Stimulated activated naive CD8-positive, alpha-beta T cell treated with anti-CD3 and anti-CD28 coated beads, Interleukin-15, amount 100 ng/mL, for 72 hours (primary cell): Measurements from ENCODE around the gene MS4A6E.
"Not testable (repeated sequence)": the region's sequence is repeated elsewhere in the genome, so short reads cannot be mapped to it uniquely, and the experiment has no call there.

Source experiments
- ATAC-seq: fragments of 150-1000 bp; cut with Tn5 transposase; 2 replicates; pipeline ENCODE4 v1.10.0; 2021; ENCODE audit warnings: mild to moderate bottlenecking, moderate library complexity
- DNase-seq, 2 donors: peaks; one replicate each; pipeline ENCODE4 v3.0.0; 2021 to 2022
- H3K27ac Mint-ChIP-seq, 2 donors: one replicate each; pipeline ENCODE4 v1.8.0; 2022; ENCODE audit warnings: mild to moderate bottlenecking in 2 of 2, mixed read lengths in 2 of 2, moderate library complexity in 2 of 2
- H3K27me3 Mint-ChIP-seq: one replicate; pipeline ENCODE4 v1.8.0; 2022; ENCODE audit warnings: mixed read lengths
- H3K4me1 Mint-ChIP-seq: one replicate; pipeline ENCODE4 v1.8.0; 2022; ENCODE audit warnings: mild to moderate bottlenecking, mixed read lengths
- H3K4me3 Mint-ChIP-seq, 2 donors: one replicate each; pipeline ENCODE4 v1.8.0; 2022; ENCODE audit warnings: mild to moderate bottlenecking in 2 of 2, mixed read lengths in 2 of 2, moderate library complexity in 1 of 2
- H3K9me3 Mint-ChIP-seq, 2 donors: one replicate each; pipeline ENCODE4 v1.8.0; 2022; ENCODE audit warnings: mixed read lengths in 2 of 2

Gene MS4A6E, protein sequence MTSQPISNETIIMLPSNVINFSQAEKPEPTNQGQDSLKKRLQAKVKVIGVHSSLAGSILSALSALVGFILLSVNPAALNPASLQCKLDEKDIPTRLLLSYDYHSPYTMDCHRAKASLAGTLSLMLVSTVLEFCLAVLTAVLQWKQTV

DNA sequence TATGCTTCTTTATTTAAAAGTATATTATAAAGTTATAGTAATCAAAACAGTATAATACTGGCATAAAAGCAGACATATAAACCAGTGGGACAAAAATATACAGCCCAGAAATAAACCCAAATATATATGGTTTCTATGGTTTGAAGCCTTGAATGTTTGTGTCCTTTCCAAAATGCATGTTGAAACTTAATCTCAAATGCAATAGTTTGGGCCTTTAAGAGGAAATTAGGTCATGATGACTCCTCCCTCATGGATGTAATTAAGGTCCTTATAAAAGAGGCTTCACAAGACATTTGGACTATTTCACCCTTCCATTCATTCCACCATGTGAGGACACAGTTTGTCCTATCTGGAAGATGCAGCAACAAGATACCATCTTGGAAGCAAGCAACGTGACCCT lies at the start of gene MS4A6E:
Gene MS4A6E (plus strand): TSS at position 301 of the 400 bp plus-strand sequence. CDS start 7,641 bp downstream, outside the sequence.
- ATAC-seq (no peak), DNase-seq (no peak)
- peaks cover 4 to 9% of the 10 kb centered on the region in 2 donors for H3K9me3 Mint-ChIP-seq
- H3K4me3 Mint-ChIP-seq = no peak within 1 kb of the TSS
- no peak within 1 kb of the TSS for H3K27ac Mint-ChIP-seq
- H3K4me1 Mint-ChIP-seq = no peaks in the 10 kb centered on the region
- H3K27me3 Mint-ChIP-seq = peaks cover 11% of the 10 kb centered on the region

DNA sequence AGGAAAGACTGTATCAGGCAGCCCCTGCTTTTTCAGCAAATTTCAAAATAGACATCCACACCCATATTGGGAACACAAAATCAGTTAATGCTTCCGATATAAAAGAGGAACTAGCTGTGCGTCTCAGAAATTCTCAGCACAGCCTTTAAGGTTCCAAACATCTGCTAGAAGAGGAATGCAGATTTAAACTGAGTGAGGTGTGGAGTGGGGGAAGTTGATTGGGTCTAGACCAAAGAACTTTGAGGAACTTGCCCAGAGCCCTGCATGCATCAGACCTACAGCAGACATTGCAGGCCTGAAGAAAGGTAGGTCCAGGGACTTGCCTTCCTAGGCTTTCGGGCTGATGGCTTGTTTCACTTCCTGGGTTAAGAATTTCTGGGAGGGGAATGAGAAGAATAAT lies 46.6 kb upstream of the MS4A6E start, which contains the start of gene MS4A4A:
Gene MS4A4A (plus strand): TSS at position 255 of the 400 bp plus-strand sequence. CDS start 10 bp downstream, at position 265.
- H3K9me3 Mint-ChIP-seq = no peaks in the 10 kb centered on the region
- no peak for DNase-seq
- no peak within 1 kb of the TSS for H3K4me3 Mint-ChIP-seq
- H3K27ac Mint-ChIP-seq = no peak within 1 kb of the TSS
- no peaks in the 10 kb centered on the region for H3K4me1 Mint-ChIP-seq
- peaks cover 8% of the 10 kb centered on the region for H3K27me3 Mint-ChIP-seq
- no peak for ATAC-seq

GRCh38 chr11:60281485-60281884 lies 45.6 kb upstream of the MS4A6E start:
- no peak for ATAC-seq
- peaks cover 8% of the 10 kb centered on the region for H3K27me3 Mint-ChIP-seq

GRCh38 chr11:60282286-60282685 lies 44.8 kb upstream of the MS4A6E start:
- Mint-ChIP-seq H3K9me3 (no peaks in the 10 kb centered on the region), H3K4me3 (no peak overlapping the region), H3K4me1 (no peaks in the 10 kb centered on the region), H3K27ac (no peak overlapping the region), H3K27me3 (peaks cover 8% of the 10 kb centered on the region)
- DNase-seq (no peak), ATAC-seq (no peak)

More at GRCh38 chr11:60281485-60281884, 45.6 kb upstream of the MS4A6E start:
- Mint-ChIP-seq H3K4me1 (no peaks in the 10 kb centered on the region), H3K4me3 (no peak overlapping the region), H3K9me3 (no peaks in the 10 kb centered on the region), H3K27ac (no peak overlapping the region)
- no peak for DNase-seq

- H3K4me1 Mint-ChIP-seq, H3K9me3 Mint-ChIP-seq, DNase-seq, ATAC-seq, H3K4me3 Mint-ChIP-seq: not testable (repeated sequence)
- peaks cover 18% of the 10 kb centered on the region for H3K27me3 Mint-ChIP-seq
- peak overlapping the region in 1 of 2 donors; percentile 63 for H3K27ac Mint-ChIP-seq
Observed at GRCh38 chr11:60285411-60286126, 41.5 kb upstream of the MS4A6E start.

DNA sequence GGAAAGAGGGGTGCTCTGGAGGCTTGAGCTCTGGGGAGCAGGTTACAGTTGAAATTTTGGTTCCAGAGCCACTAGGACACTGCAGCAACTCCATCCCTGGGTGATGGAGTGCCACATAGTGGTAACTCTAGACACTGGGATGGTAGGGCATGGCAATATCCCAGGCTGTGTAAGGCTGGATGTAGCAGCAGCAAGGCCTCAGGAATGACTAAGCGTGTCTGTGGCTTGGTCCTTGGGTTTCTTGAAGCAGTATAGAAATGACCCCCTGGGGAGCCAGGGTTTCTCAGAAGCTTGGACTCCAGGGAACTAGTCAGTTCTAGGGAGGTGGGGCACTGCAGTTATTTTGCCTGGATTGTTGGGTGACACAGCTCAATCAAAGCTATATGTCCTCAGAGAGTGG lies 38.5 kb upstream of the MS4A6E start:
- no peaks in the 10 kb centered on the region for H3K4me1 Mint-ChIP-seq
- no peak for DNase-seq
- peak; percentile 23 for ATAC-seq

DNA sequence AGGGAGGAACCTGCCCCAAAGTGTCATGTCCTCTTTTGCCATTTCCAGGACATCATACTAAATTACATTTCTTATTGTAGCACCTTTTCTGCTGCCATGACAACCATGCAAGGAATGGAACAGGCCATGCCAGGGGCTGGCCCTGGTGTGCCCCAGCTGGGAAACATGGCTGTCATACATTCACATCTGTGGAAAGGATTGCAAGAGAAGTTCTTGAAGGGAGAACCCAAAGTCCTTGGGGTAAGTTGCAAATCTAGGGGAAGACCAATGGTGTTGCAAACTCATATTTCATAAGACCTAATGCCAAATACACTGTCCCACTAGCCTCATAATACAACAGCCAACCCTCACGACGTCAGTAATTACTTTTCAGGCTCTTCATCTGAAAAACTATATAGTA lies 34.9 kb upstream of the MS4A6E start:
- Mint-ChIP-seq H3K4me3 (no peak overlapping the region), H3K27me3 (peaks cover 28% of the 10 kb centered on the region), H3K9me3 (no peaks in the 10 kb centered on the region), H3K27ac (no peak overlapping the region), H3K4me1 (no peaks in the 10 kb centered on the region)
- ATAC-seq (no peak), DNase-seq (no peak)

More for the DNA sequence above, 38.5 kb upstream of the MS4A6E start:
- Mint-ChIP-seq H3K4me3 (no peak overlapping the region), H3K27ac (no peak overlapping the region), H3K27me3 (peaks cover 14% of the 10 kb centered on the region), H3K9me3 (no peaks in the 10 kb centered on the region)

DNA sequence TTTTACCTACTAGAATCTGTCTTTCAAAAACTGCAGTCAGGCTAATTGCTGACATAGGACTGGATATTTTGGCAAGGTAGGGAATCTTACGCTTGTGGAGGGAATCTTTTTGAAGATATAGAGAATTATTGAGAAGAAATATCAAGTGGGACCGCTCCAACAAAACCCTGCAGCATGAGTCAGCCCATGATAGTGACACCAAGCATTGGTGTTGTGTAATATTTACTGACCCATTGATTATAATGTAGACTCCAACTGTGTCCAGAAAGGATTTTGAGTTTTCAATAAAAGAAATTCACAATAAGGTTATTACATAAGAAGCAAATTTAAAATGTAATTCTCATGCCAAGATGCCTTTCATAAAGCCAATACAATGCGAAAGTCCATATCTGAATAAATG lies 25.9 kb upstream of the MS4A6E start:
- Mint-ChIP-seq H3K27ac (no peak overlapping the region), H3K27me3 (peaks cover 27% of the 10 kb centered on the region), H3K4me3 (no peak overlapping the region), H3K9me3 (no peaks in the 10 kb centered on the region), H3K4me1 (no peaks in the 10 kb centered on the region)
- ATAC-seq = no peak
- DNase-seq = no peak

- H3K27me3 Mint-ChIP-seq = peaks cover 24% of the 10 kb centered on the region
- DNase-seq, ATAC-seq, H3K9me3 Mint-ChIP-seq, H3K4me3 Mint-ChIP-seq, H3K4me1 Mint-ChIP-seq: not testable (repeated sequence)
- H3K27ac Mint-ChIP-seq = peak overlapping the region in 1 of 2 donors; percentile 51
Observed at GRCh38 chr11:60301884-60302283, 25.2 kb upstream of the MS4A6E start.

DNA sequence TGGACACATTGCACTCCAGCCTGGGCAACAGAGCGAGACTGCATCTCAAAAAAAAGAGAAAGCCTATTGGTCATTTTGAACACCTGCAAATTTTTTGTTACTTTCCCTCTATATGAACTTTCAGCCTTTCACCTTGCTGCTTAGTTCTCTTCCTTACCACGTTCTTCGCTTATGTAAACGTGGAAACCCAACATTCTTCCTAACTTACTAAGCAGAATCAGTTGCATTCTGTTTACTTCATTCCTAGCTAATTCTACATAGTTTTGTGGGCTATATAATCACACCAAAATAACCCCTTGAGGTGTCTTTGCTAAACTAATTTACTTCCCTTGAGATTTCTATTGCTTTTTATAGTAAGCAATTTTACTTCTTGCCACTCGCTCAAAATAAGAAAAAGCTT lies 23.4 kb upstream of the MS4A6E start:
- H3K9me3 Mint-ChIP-seq = no peaks in the 10 kb centered on the region
- H3K4me1 Mint-ChIP-seq = peaks cover 20% of the 10 kb centered on the region
- ATAC-seq = no peak
- no peak overlapping the region for H3K4me3 Mint-ChIP-seq
- DNase-seq = no peak
- peaks cover 20% of the 10 kb centered on the region for H3K27me3 Mint-ChIP-seq
- H3K27ac Mint-ChIP-seq = no peak overlapping the region

- no peak overlapping the region for H3K27ac Mint-ChIP-seq
- DNase-seq (no peak), ATAC-seq (no peak)
- H3K9me3 Mint-ChIP-seq = no peaks in the 10 kb centered on the region
- peaks cover 15% of the 10 kb centered on the region for H3K27me3 Mint-ChIP-seq
- no peak overlapping the region for H3K4me3 Mint-ChIP-seq
- H3K4me1 Mint-ChIP-seq = peaks cover 26% of the 10 kb centered on the region
Observed at GRCh38 chr11:60305906-60306619, 21.0 kb upstream of the MS4A6E start.

- ATAC-seq (peak; percentile 93), DNase-seq (peak; percentile 36 to 64)
- H3K4me1 Mint-ChIP-seq = peaks cover 26% of the 10 kb centered on the region
- peak overlapping the region; percentile 87 to 94 for H3K27ac Mint-ChIP-seq
- H3K4me3 Mint-ChIP-seq = peak overlapping the region in 1 of 2 donors; percentile 21
- no peaks in the 10 kb centered on the region for H3K9me3 Mint-ChIP-seq
- peaks cover 15% of the 10 kb centered on the region for H3K27me3 Mint-ChIP-seq
Observed at GRCh38 chr11:60307507-60308195, 19.4 kb upstream of the MS4A6E start.

DNA sequence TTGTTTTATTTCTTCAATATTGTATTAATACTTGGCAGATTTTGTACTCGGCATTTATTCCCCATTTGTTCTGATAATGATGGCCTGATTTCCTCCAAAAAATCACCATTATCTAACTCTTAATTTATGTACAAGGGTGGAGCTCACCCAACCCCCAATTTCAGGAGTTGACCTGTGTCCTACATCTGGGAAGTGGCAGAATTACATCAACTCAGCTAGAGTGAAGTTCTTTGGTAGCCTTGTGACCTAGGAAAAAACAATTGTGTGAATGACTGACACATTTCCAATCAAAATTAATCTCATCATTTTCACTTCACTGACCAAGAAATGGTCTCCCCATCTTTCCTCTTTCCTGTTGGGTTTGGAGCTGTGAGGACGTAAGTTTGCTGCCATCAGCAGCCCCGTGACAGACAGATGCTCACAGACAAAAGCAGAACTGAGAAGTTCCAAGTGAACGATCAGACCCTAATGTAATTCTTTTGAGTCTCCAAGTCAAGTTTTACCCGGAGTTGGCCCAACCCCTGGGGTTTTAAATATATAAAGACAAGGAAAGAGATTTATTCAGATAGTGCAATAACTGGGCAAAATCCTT lies 16.6 kb upstream of the MS4A6E start:
- DNase-seq = no peak
- peaks cover 11% of the 10 kb centered on the region for H3K27me3 Mint-ChIP-seq
- H3K4me1 Mint-ChIP-seq = peaks cover 26% of the 10 kb centered on the region
- H3K27ac Mint-ChIP-seq = no peak overlapping the region
- no peak for ATAC-seq
- no peak overlapping the region for H3K4me3 Mint-ChIP-seq
- no peaks in the 10 kb centered on the region for H3K9me3 Mint-ChIP-seq

GRCh38 chr11:60314635-60315321 lies 12.3 kb upstream of the MS4A6E start:
- Mint-ChIP-seq H3K27ac (no peak overlapping the region), H3K27me3 (peaks cover 21% of the 10 kb centered on the region), H3K9me3 (peaks cover 9 to 15% of the 10 kb centered on the region in 2 donors), H3K4me3 (no peak overlapping the region), H3K4me1 (no peaks in the 10 kb centered on the region)
- DNase-seq = no peak
- ATAC-seq = no peak

DNA sequence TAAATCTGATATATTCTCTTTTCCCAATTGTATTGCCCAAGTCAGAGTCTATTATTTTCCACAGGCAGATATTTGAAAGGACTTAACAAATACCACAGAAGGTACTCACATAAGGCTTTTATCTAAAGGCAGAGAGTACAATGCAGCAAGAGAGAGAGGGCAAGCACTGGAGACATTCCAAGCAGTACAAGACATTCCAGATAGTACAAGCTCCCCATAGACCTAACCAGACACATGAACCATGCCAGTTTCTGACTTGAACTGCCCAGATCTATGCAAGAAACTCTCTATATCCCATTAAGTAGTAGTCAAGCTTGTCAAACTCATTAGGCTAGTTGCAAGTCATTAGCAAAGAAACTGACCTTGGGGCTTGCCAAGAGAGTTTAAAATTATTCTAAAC lies 11.2 kb upstream of the MS4A6E start:
- no peaks in the 10 kb centered on the region for H3K4me1 Mint-ChIP-seq
- no peak overlapping the region for H3K4me3 Mint-ChIP-seq
- DNase-seq = no peak
- ATAC-seq = no peak
- peaks cover 15 to 26% of the 10 kb centered on the region in 2 donors for H3K9me3 Mint-ChIP-seq
- peaks cover 24% of the 10 kb centered on the region for H3K27me3 Mint-ChIP-seq
- no peak overlapping the region for H3K27ac Mint-ChIP-seq
